ENCODE data around the gene WDR43.
A peak's percentile ranks its signal among the peaks of the same experiment; 100 is the strongest.

The WDR43 gene

GRCh38 chr2:28894470-28895188 is at the start of gene WDR43:
TSS of gene WDR43 (plus strand) at chr2:28894667. CDS start at chr2:28894699, 32 bp downstream.
- DNase-seq, result peak; percentile 97

GRCh38 chr2:28855193-28855592 is 39.3 kb upstream of the WDR43 start:
- DNase-seq, result no peak

- no peak for DNase-seq
These were observed 38.5 kb upstream of the WDR43 start for GRCh38 chr2:28855977-28856376.

GRCh38 chr2:28868611-28869010 is 25.9 kb upstream of the WDR43 start:
- DNase-seq, result no peak

- DNase-seq, result no peak
These were observed 24.8 kb upstream of the WDR43 start for GRCh38 chr2:28869494-28870145.

- DNase-seq, result peak; percentile 94
These were observed 24.1 kb upstream of the WDR43 start, which contains the start of gene TRMT61B for GRCh38 chr2:28870146-28870891. TSS of gene TRMT61B (minus strand) at chr2:28870309. CDS start at chr2:28870277, 32 bp downstream.

GRCh38 chr2:28871620-28872019 is 22.8 kb upstream of the WDR43 start:
- DNase-seq, result no peak

GRCh38 chr2:28880193-28880592 is 14.3 kb upstream of the WDR43 start:
- DNase-seq, result no peak

GRCh38 chr2:28893488-28893887 is 979 bp upstream of the WDR43 start:
- no peak for DNase-seq

GRCh38 chr2:28895189-28895893 is 874 bp downstream of the WDR43 start:
- DNase-seq, result peak; percentile 8

- no peak for DNase-seq
These were observed 2.4 kb downstream of the WDR43 start for GRCh38 chr2:28896906-28897305.

- DNase-seq, result no peak
These were observed 3.6 kb downstream of the WDR43 start for GRCh38 chr2:28898048-28898447.

- no peak for DNase-seq
These were observed 6.7 kb downstream of the WDR43 start for GRCh38 chr2:28901202-28901601.

- no peak for DNase-seq
These were observed 7.4 kb downstream of the WDR43 start for GRCh38 chr2:28901841-28902240.

- no peak for DNase-seq
These were observed 8.1 kb downstream of the WDR43 start for GRCh38 chr2:28902584-28902983.

- no peak for DNase-seq
These were observed 9.8 kb downstream of the WDR43 start for GRCh38 chr2:28904295-28904694.

GRCh38 chr2:28904802-28905457 is 10.5 kb downstream of the WDR43 start:
- no peak for DNase-seq

GRCh38 chr2:28905533-28905932 is 11.1 kb downstream of the WDR43 start:
- no peak for DNase-seq

GRCh38 chr2:28906376-28906775 is 11.9 kb downstream of the WDR43 start:
- no peak for DNase-seq

GRCh38 chr2:28906821-28907220 is 12.4 kb downstream of the WDR43 start:
- no peak for DNase-seq

GRCh38 chr2:28908172-28908571 is 13.7 kb downstream of the WDR43 start:
- DNase-seq, result no peak

- no peak for DNase-seq
These were observed 15.3 kb downstream of the WDR43 start for GRCh38 chr2:28909655-28910353.
